HepG2 (cell line): ENCODE data around the gene PRDM15. TPM values are rescaled to one million over a fixed set of nuclear protein-coding genes. Genes with fewer than 3 reads are reported as not detected.

Source experiments
- ETV5 ChIP-seq: IDR thresholded peaks from 2 replicates; pipeline ENCODE4 v1.6.1; 2018; ENCODE audit warnings: missing biosample characterization, missing genetic modification reagents, inconsistent platforms, borderline replicate concordance
- SRSF1 ChIP-seq: fragments of 200-400 bp; formaldehyde crosslinking; optimal IDR thresholded peaks from 2 replicates; pipeline ENCODE3; 2017; ENCODE audit warnings: mild to moderate bottlenecking, low read depth, low read length, moderate library complexity
- ZNF430 ChIP-seq: sonication (generic); formaldehyde crosslinking; IDR thresholded peaks from 2 replicates; pipeline ENCODE4 v1.9.0; 2021; ENCODE audit warnings: mild to moderate bottlenecking, missing genetic modification reagents
- ZNF503 ChIP-seq: sonication (generic); formaldehyde crosslinking; IDR thresholded peaks from 2 replicates; pipeline ENCODE4 v1.4.0; 2020; ENCODE audit warnings: missing genetic modification reagents
- polyA plus RNA-seq, 8 experiments: library from polyadenylated mRNA; depleted of rRNA in 3 of 8; stranded (reverse) in 7 of 8; unstranded in 1 of 8; fragments of >200 nt; fragmentation: Illumina TruSeq in 4 of 8; extraction: Trizol in 4 of 8; gene quantifications; 2 replicates each; pipeline versions ENCODE4 v1.2.1 to v1.2.3, GENCODE V29; 2011 to 2016; ENCODE audit warnings: low read depth in 4 of 8, missing spikeins in 1 of 8, mixed read lengths in 1 of 8; ENCODE audit not compliant: insufficient read depth in 1 of 8
- total RNA-seq, 5 experiments: library from RNA; depleted of rRNA; stranded (reverse); fragments of >200 nt; fragmentation: Illumina TruSeq; extraction: Trizol; gene quantifications; 2 replicates each; pipeline ENCODE4 v1.2.3, GENCODE V29; 2016; ENCODE audit warnings: low read depth in 1 of 5
- TF ChIP-seq, protein P1 (sequence below): sonication (generic); formaldehyde crosslinking; IDR thresholded peaks from 2 replicates; pipeline ENCODE4 v1.9.0; 2022; ENCODE audit warnings: low read depth, missing genetic modification reagents
- TF ChIP-seq, protein P2 (sequence below): sonication (generic); formaldehyde crosslinking; IDR thresholded peaks from 2 replicates; pipeline ENCODE4 v1.4.0; 2020; ENCODE audit warnings: mild to moderate bottlenecking, missing genetic modification reagents, borderline replicate concordance
- TF ChIP-seq, protein P3 (sequence below): sonication (generic); formaldehyde crosslinking; IDR thresholded peaks from 2 replicates; pipeline ENCODE4 v1.5.1; 2020; ENCODE audit warnings: mild to moderate bottlenecking, missing genetic modification reagents, moderate library complexity

The PRDM15 gene
- total and polyA plus RNA-seq, 2 of the 13 experiments (the other 11 are each of a cell fraction or from before 2014, with no cell fraction given), result 4.0 to 6.9 TPM

- TF ChIP-seq, protein P1, sequence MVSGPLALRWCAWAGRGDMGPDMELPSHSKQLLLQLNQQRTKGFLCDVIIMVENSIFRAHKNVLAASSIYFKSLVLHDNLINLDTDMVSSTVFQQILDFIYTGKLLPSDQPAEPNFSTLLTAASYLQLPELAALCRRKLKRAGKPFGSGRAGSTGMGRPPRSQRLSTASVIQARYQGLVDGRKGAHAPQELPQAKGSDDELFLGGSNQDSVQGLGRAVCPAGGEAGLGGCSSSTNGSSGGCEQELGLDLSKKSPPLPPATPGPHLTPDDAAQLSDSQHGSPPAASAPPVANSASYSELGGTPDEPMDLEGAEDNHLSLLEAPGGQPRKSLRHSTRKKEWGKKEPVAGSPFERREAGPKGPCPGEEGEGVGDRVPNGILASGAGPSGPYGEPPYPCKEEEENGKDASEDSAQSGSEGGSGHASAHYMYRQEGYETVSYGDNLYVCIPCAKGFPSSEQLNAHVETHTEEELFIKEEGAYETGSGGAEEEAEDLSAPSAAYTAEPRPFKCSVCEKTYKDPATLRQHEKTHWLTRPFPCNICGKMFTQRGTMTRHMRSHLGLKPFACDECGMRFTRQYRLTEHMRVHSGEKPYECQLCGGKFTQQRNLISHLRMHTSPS, result no peak
- TF ChIP-seq, protein P2, sequence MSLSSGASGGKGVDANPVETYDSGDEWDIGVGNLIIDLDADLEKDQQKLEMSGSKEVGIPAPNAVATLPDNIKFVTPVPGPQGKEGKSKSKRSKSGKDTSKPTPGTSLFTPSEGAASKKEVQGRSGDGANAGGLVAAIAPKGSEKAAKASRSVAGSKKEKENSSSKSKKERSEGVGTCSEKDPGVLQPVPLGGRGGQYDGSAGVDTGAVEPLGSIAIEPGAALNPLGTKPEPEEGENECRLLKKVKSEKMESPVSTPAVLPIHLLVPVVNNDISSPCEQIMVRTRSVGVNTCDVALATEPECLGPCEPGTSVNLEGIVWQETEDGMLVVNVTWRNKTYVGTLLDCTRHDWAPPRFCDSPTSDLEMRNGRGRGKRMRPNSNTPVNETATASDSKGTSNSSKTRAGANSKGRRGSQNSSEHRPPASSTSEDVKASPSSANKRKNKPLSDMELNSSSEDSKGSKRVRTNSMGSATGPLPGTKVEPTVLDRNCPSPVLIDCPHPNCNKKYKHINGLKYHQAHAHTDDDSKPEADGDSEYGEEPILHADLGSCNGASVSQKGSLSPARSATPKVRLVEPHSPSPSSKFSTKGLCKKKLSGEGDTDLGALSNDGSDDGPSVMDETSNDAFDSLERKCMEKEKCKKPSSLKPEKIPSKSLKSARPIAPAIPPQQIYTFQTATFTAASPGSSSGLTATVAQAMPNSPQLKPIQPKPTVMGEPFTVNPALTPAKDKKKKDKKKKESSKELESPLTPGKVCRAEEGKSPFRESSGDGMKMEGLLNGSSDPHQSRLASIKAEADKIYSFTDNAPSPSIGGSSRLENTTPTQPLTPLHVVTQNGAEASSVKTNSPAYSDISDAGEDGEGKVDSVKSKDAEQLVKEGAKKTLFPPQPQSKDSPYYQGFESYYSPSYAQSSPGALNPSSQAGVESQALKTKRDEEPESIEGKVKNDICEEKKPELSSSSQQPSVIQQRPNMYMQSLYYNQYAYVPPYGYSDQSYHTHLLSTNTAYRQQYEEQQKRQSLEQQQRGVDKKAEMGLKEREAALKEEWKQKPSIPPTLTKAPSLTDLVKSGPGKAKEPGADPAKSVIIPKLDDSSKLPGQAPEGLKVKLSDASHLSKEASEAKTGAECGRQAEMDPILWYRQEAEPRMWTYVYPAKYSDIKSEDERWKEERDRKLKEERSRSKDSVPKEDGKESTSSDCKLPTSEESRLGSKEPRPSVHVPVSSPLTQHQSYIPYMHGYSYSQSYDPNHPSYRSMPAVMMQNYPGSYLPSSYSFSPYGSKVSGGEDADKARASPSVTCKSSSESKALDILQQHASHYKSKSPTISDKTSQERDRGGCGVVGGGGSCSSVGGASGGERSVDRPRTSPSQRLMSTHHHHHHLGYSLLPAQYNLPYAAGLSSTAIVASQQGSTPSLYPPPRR (CRISPR knock-in tag), result no peak
- TF ChIP-seq, protein P3, sequence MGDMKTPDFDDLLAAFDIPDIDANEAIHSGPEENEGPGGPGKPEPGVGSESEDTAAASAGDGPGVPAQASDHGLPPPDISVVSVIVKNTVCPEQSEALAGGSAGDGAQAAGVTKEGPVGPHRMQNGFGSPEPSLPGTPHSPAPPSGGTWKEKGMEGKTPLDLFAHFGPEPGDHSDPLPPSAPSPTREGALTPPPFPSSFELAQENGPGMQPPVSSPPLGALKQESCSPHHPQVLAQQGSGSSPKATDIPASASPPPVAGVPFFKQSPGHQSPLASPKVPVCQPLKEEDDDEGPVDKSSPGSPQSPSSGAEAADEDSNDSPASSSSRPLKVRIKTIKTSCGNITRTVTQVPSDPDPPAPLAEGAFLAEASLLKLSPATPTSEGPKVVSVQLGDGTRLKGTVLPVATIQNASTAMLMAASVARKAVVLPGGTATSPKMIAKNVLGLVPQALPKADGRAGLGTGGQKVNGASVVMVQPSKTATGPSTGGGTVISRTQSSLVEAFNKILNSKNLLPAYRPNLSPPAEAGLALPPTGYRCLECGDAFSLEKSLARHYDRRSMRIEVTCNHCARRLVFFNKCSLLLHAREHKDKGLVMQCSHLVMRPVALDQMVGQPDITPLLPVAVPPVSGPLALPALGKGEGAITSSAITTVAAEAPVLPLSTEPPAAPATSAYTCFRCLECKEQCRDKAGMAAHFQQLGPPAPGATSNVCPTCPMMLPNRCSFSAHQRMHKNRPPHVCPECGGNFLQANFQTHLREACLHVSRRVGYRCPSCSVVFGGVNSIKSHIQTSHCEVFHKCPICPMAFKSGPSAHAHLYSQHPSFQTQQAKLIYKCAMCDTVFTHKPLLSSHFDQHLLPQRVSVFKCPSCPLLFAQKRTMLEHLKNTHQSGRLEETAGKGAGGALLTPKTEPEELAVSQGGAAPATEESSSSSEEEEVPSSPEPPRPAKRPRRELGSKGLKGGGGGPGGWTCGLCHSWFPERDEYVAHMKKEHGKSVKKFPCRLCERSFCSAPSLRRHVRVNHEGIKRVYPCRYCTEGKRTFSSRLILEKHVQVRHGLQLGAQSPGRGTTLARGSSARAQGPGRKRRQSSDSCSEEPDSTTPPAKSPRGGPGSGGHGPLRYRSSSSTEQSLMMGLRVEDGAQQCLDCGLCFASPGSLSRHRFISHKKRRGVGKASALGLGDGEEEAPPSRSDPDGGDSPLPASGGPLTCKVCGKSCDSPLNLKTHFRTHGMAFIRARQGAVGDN (CRISPR knock-in tag), result no peak
- TF ChIP-seq ZNF503 (no peak), ETV5 (CRISPR knock-in tag) (no peak), ZNF430 (CRISPR knock-in tag) (no peak), SRSF1 (no peak)
These were observed 58.6 kb downstream of the PRDM15 start (continued) for GRCh38 chr21:41820384-41821080.
